Neural cell (in vitro differentiated cells): ENCODE results near the gene BRICD5.
"Not testable (repeated sequence)": the region's sequence is repeated elsewhere in the genome, so short reads cannot be mapped to it uniquely, and the experiment has no call there.

Experiments used
- CTCF ChIP-seq: fragments of 450-650 bp; IDR thresholded peaks from 2 replicates; pipeline ENCODE4 v1.5.1; 2014; ENCODE audit warnings: antibody characterized with exemption, mild to moderate bottlenecking, moderate library complexity; ENCODE audit not compliant: poor library complexity, severe bottlenecking
- EP300 ChIP-seq: fragments of 450-650 bp; conservative IDR thresholded peaks from 2 replicates; pipeline ENCODE4 v1.6.1; 2014; ENCODE audit warnings: antibody characterized with exemption, mild to moderate bottlenecking, moderate library complexity; ENCODE audit not compliant: poor library complexity, severe bottlenecking
- EZH2 ChIP-seq: fragments of 200-600, 300-800 bp; shearing (Covaris generic), sonication (generic); IDR thresholded peaks from 2 replicates; pipeline ENCODE4 v1.6.1; 2014; ENCODE audit warnings: antibody characterized with exemption, low read length, borderline replicate concordance, mild to moderate bottlenecking; ENCODE audit not compliant: insufficient read depth, poor library complexity, severe bottlenecking
- MXI1 ChIP-seq: fragments of 450-650 bp; conservative IDR thresholded peaks from 2 replicates; pipeline ENCODE4 v1.6.1; 2014; ENCODE audit warnings: antibody characterized with exemption, mild to moderate bottlenecking; ENCODE audit not compliant: poor library complexity, severe bottlenecking
- POLR2AphosphoS5 ChIP-seq: IDR thresholded peaks from 2 replicates; pipeline ENCODE4 v1.6.1; 2012
- RAD21 ChIP-seq: fragments of 450-650 bp; conservative IDR thresholded peaks from 2 replicates; pipeline ENCODE4 v1.6.1; 2014; ENCODE audit warnings: antibody characterized with exemption, mild to moderate bottlenecking, moderate library complexity
- SMC3 ChIP-seq: fragments of 450-650 bp; conservative IDR thresholded peaks from 2 replicates; pipeline ENCODE4 v1.6.1; 2014; ENCODE audit warnings: antibody characterized with exemption, mild to moderate bottlenecking, moderate library complexity; ENCODE audit not compliant: poor library complexity
- TAF1 ChIP-seq: IDR thresholded peaks from 2 replicates; pipeline ENCODE4 v1.6.1; 2012; ENCODE audit warnings: low read depth
- TF ChIP-seq, protein P1 (sequence below): IDR thresholded peaks from 2 replicates; pipeline ENCODE4 v1.6.1; 2012; ENCODE audit warnings: borderline replicate concordance

DNA sequence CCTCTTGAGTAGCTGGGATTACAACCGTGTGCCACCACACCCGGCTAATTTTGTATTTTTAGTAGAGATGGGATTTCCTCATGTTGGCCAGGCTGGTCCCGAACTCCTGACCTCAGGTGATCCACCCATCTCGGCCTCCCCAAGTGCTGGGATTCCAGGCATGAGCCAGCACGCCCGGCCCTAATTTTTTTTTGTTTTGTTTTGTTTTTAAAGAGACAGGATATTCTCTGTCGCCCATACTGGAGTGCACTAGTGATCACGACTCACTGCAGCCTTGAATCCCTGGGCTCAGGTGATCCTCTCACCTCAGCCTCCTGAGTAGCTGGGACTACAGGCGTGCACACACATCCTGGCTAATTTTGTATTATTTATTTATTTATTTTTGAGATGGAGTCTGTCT, 29.7 kb upstream of the BRICD5 start:
- TF ChIP-seq CTCF, EZH2, RAD21, TAF1, MXI1, EP300, POLR2AphosphoS5, SMC3: not testable (repeated sequence)
- TF ChIP-seq, protein P1, sequence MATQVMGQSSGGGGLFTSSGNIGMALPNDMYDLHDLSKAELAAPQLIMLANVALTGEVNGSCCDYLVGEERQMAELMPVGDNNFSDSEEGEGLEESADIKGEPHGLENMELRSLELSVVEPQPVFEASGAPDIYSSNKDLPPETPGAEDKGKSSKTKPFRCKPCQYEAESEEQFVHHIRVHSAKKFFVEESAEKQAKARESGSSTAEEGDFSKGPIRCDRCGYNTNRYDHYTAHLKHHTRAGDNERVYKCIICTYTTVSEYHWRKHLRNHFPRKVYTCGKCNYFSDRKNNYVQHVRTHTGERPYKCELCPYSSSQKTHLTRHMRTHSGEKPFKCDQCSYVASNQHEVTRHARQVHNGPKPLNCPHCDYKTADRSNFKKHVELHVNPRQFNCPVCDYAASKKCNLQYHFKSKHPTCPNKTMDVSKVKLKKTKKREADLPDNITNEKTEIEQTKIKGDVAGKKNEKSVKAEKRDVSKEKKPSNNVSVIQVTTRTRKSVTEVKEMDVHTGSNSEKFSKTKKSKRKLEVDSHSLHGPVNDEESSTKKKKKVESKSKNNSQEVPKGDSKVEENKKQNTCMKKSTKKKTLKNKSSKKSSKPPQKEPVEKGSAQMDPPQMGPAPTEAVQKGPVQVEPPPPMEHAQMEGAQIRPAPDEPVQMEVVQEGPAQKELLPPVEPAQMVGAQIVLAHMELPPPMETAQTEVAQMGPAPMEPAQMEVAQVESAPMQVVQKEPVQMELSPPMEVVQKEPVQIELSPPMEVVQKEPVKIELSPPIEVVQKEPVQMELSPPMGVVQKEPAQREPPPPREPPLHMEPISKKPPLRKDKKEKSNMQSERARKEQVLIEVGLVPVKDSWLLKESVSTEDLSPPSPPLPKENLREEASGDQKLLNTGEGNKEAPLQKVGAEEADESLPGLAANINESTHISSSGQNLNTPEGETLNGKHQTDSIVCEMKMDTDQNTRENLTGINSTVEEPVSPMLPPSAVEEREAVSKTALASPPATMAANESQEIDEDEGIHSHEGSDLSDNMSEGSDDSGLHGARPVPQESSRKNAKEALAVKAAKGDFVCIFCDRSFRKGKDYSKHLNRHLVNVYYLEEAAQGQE, result not testable (repeated sequence)
